Glutamatergic neuron (in vitro differentiated cells): Measurements from ENCODE around the gene SPTBN1. TPM values are rescaled to one million over a fixed set of nuclear protein-coding genes. Genes with fewer than 3 reads are reported as not detected.

Source experiments
- DNase-seq: peaks from one replicate; pipeline ENCODE4 v3.0.0; 2022
- H3K27ac Mint-ChIP-seq: one replicate; pipeline ENCODE4 v1.8.0; 2020; ENCODE audit warnings: mild to moderate bottlenecking, mixed read lengths, inconsistent platforms; ENCODE audit not compliant: unreplicated experiment
- H3K27me3 Mint-ChIP-seq: one replicate; pipeline ENCODE4 v1.8.0; 2020; ENCODE audit warnings: mild to moderate bottlenecking, moderate library complexity, mixed read lengths, inconsistent platforms; ENCODE audit not compliant: unreplicated experiment
- H3K36me3 Mint-ChIP-seq: one replicate; pipeline ENCODE4 v1.8.0; 2020; ENCODE audit warnings: mild to moderate bottlenecking, mixed read lengths, inconsistent platforms; ENCODE audit not compliant: unreplicated experiment
- H3K4me1 Mint-ChIP-seq: one replicate; pipeline ENCODE4 v1.8.0; 2020; ENCODE audit warnings: mild to moderate bottlenecking, low read depth, mixed read lengths, inconsistent platforms; ENCODE audit not compliant: unreplicated experiment
- H3K4me3 Mint-ChIP-seq: one replicate; pipeline ENCODE4 v1.8.0; 2020; ENCODE audit warnings: mild to moderate bottlenecking, mixed read lengths, inconsistent platforms; ENCODE audit not compliant: unreplicated experiment
- H3K9me3 Mint-ChIP-seq: one replicate; pipeline ENCODE4 v1.8.0; 2020; ENCODE audit warnings: mild to moderate bottlenecking, moderate library complexity, mixed read lengths, inconsistent platforms; ENCODE audit not compliant: unreplicated experiment
- total RNA-seq: library from RNA; stranded (reverse); fragmentation: NEBNext Ultra II Directional; extraction: Animal tissue kit (Norgen Biotek cat#: 25700); gene quantifications from one replicate; pipeline ENCODE4 v1.2.1, GENCODE V29; 2021; ENCODE audit not compliant: unreplicated experiment
- TF ChIP-seq, protein P1 (sequence below): fragments of 200-600 bp; sonication (generic); IDR thresholded peaks from one replicate; pipeline ENCODE4 v1.5.0; 2021; ENCODE audit not compliant: partially characterized antibody, unreplicated experiment

SPTBN1 gene
- total RNA-seq, 1 donor from 2014 or later = 385 TPM

DNA sequence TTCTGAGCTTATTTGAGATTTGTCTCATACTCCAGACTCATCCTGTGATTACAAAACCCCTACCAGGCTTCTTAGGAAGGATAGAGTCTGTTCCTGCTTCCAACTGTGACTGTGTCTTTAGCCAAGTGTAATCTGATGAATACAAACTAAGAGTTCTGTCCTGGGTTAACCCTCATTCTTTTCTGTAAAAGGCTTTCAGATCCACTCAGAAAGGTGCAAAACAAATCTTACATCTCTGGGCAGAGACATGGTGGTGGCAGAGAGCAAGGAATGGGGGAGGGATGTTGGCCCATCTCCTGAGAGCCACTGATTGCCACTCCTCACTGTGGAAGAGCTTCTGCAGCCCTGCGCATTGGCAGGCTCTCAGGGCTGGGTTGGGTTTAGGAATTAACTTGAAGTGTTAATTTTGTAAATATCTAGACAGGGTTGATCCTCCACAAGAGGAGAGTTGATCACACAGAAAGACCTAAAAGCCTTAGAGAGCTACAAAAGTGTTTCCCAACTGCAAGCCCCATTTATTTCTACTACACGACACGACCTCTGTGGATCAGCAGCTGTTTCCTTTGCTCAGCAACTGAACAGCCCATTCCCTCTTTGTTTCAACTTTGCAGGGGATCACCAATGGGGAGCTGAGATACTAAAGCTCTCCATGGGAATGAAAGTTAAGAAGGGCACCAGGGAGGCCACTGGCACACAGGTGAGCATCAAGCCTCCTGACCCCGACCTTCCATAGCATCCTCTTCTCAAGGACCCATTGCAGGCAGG, 23.7 kb upstream of the SPTBN1 start:
- H3K27me3 Mint-ChIP-seq = peaks cover 2% of the 10 kb centered on the region
- TF ChIP-seq, protein P1, sequence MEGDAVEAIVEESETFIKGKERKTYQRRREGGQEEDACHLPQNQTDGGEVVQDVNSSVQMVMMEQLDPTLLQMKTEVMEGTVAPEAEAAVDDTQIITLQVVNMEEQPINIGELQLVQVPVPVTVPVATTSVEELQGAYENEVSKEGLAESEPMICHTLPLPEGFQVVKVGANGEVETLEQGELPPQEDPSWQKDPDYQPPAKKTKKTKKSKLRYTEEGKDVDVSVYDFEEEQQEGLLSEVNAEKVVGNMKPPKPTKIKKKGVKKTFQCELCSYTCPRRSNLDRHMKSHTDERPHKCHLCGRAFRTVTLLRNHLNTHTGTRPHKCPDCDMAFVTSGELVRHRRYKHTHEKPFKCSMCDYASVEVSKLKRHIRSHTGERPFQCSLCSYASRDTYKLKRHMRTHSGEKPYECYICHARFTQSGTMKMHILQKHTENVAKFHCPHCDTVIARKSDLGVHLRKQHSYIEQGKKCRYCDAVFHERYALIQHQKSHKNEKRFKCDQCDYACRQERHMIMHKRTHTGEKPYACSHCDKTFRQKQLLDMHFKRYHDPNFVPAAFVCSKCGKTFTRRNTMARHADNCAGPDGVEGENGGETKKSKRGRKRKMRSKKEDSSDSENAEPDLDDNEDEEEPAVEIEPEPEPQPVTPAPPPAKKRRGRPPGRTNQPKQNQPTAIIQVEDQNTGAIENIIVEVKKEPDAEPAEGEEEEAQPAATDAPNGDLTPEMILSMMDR = no peak
- H3K4me3 Mint-ChIP-seq = no peak overlapping the region
- DNase-seq = no peak
- H3K36me3 Mint-ChIP-seq = no peaks in the 10 kb centered on the region
- H3K9me3 Mint-ChIP-seq = peaks cover 3% of the 10 kb centered on the region
- peaks cover 11% of the 10 kb centered on the region for H3K4me1 Mint-ChIP-seq
- H3K27ac Mint-ChIP-seq = no peak overlapping the region

DNA sequence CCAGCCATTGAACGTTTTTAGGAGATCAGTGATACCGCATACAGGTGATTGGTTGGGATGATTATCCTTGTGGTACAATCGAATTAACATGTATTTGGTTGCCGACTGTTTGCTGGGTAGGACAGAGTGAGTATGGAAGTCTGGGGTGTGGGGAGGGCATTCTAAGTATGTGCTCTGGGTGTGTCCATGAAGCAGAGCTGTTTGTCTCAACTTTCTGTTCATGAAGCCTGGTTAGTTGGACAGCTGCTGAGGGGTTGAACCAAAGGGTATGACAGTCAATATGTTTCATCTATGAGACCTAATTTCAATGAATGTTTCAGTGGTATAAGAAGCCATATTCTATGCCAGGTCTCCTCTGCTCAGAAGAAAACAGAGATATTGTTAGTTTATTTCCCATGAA, 21.9 kb upstream of the SPTBN1 start:
- peaks cover 3% of the 10 kb centered on the region for H3K9me3 Mint-ChIP-seq
- H3K27ac Mint-ChIP-seq = no peak overlapping the region

DNA sequence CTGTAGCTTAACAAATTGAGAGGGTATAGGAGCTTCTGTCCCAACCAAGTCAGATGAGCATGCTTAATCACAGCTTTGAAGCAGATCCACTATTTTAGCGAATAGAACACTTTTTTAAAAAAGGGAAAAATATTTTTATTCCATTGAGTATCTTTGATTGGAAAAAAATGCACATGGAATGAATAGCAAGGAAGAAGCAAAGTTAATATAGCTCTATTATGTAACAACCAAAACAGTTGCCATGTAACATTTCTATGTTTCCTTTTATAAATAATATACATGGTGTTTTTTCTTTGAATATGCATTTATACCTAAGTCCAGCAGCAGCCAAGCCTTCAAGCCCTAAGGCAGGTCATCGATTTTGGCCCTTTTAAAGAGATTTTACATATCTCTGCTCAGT, 21.4 kb upstream of the SPTBN1 start:
- Mint-ChIP-seq H3K36me3 (peaks cover 6% of the 10 kb centered on the region), H3K4me1 (peaks cover 6% of the 10 kb centered on the region), H3K27me3 (peaks cover 5% of the 10 kb centered on the region), H3K27ac (no peak overlapping the region), H3K9me3 (peaks cover 2% of the 10 kb centered on the region), H3K4me3 (no peak overlapping the region)
- TF ChIP-seq, protein P1 = no peak
- no peak for DNase-seq

More for the DNA sequence above, 21.9 kb upstream of the SPTBN1 start:
- Mint-ChIP-seq H3K4me3 (no peak overlapping the region), H3K36me3 (peaks cover 3% of the 10 kb centered on the region), H3K4me1 (peaks cover 6% of the 10 kb centered on the region), H3K27me3 (peaks cover 2% of the 10 kb centered on the region)
- DNase-seq = no peak
- TF ChIP-seq, protein P1 = no peak

DNA sequence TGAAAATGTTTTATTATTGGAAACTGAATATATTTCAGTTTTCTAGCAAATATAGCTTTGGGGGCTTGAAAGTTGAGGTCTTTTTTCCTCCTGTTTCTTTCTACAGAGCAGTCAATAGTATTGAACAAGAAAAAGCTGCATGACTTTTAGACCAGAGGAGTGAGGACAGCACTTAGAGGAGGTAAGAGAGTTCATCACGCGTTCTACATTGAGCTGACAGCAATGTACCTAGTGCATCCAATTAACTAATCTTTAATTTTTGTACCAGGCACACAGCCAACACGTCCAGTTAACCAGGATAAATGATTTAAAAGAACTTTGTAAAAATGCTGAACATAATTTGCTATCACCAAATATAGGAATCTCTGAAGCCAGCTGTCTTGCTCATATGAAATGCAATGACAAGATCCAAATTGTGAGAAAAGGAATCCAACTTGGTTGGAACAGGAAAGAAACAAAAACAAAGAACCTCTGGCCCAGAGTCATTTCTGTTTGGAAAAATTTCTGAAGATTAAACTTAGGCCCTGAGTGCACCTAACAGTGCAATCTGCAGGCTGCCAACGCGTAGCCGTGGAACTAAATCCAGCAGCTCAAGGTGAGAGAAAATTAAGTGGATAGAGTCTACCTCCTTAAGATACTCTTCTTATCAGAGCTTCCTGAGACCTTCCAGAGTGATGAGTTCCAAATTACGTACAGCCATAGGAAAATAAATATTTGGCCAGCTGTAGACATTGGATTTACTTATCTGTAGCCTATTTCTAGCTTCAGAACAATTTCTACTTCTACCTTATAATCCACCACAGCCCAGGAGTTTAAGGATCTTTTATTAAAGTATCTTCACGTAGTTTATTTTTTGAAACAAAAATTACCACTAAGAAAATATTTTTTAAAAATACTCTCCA, 20.6 kb upstream of the SPTBN1 start:
- Mint-ChIP-seq H3K9me3 (peaks cover 1% of the 10 kb centered on the region), H3K27ac (no peak overlapping the region), H3K4me1 (peaks cover 6% of the 10 kb centered on the region), H3K27me3 (peaks cover 3% of the 10 kb centered on the region), H3K4me3 (no peak overlapping the region), H3K36me3 (peaks cover 6% of the 10 kb centered on the region)
- DNase-seq = no peak
- TF ChIP-seq, protein P1 = no peak
